IMR-90 (cell line): ENCODE data around the gene MMRN1. TPM values are rescaled to one million over a fixed set of nuclear protein-coding genes. Genes with fewer than 3 reads are reported as not detected.
"Not testable (repeated sequence)": the region's sequence is repeated elsewhere in the genome, so short reads cannot be mapped to it uniquely, and the experiment has no call there.

Source experiments
- ATAC-seq: fragments of 200-7000 bp; cut with Tn5 transposase; 2 replicates; pipeline ENCODE4 v1.9.1; 2020; ENCODE audit warnings: low read depth, mild to moderate bottlenecking, moderate library complexity
- BruUV-seq: library from RNA; stranded (reverse); fragments of 400-500 nt; replicated peaks from 2 replicates; lab custom pipeline; 2021; lab: Mats Ljungman, UMichigan
- CTCF ChIA-PET: fragments of 300-600 bp; formaldehyde crosslinking; extraction: SDS; loops from one replicate; lab custom pipeline; 2021; ENCODE audit warnings: antibody characterized with exemption; lab: Yijun Ruan, JAX
- POLR2A ChIA-PET: fragments of 300-600 bp; sonication (Branson Sonifier 250); formaldehyde crosslinking; loops from one replicate; lab custom pipeline; 2022; ENCODE audit warnings: antibody characterized with exemption; ENCODE audit not compliant: unreplicated experiment; lab: Charles Lee
- DNase-seq: peaks from one replicate; pipeline ENCODE4 v3.0.0; 2013
- H2AFZ ChIP-seq: replicated peaks from 2 replicates; pipeline ENCODE3; 2013; ENCODE audit warnings: low read length, mild to moderate bottlenecking; ENCODE audit not compliant: poor library complexity
- H2AK5ac ChIP-seq: 2 replicates; pipeline ENCODE4 v1.6.1; 2013; ENCODE audit warnings: low read depth, low read length, inconsistent platforms
- H2AK9ac ChIP-seq: replicated peaks from 2 replicates; pipeline ENCODE3; 2013; ENCODE audit warnings: mild to moderate bottlenecking, low read depth, low read length, moderate library complexity; ENCODE audit not compliant: poor library complexity
- H2BK120ac ChIP-seq: 2 replicates; pipeline ENCODE4 v1.6.1; 2013; ENCODE audit warnings: low read depth, low read length, inconsistent platforms
- H2BK15ac ChIP-seq: 3 replicates; pipeline ENCODE4 v1.6.1; 2013; ENCODE audit warnings: low read depth, low read length, inconsistent platforms
- H2BK20ac ChIP-seq: 2 replicates; pipeline ENCODE4 v1.6.1; 2013; ENCODE audit warnings: low read depth, mild to moderate bottlenecking, inconsistent platforms, low read length, moderate library complexity
- H2BK5ac ChIP-seq: 2 replicates; pipeline ENCODE4 v1.6.1; 2013; ENCODE audit warnings: mild to moderate bottlenecking, low read depth, low read length, inconsistent platforms; ENCODE audit not compliant: poor library complexity, severe bottlenecking
- H3K14ac ChIP-seq: replicated peaks from 2 replicates; pipeline ENCODE4 v1.6.1; 2013; ENCODE audit warnings: low read depth, low read length, inconsistent platforms
- H3K18ac ChIP-seq: 2 replicates; pipeline ENCODE4 v1.6.1; 2013; ENCODE audit warnings: low read depth, low read length, control low read depth
- H3K23ac ChIP-seq: 2 replicates; pipeline ENCODE4 v1.6.1; 2013; ENCODE audit warnings: low read depth, low read length, inconsistent platforms
- H3K27ac ChIP-seq: 2 replicates; pipeline ENCODE4 v1.5.1; 2013; ENCODE audit warnings: mild to moderate bottlenecking, control low read depth, low read length; ENCODE audit not compliant: insufficient read depth
- H3K27me3 ChIP-seq: 2 replicates; pipeline ENCODE4 v1.6.1; 2013; ENCODE audit warnings: low read length; ENCODE audit not compliant: control insufficient read depth, insufficient read depth
- H3K36me3 ChIP-seq: 2 replicates; pipeline ENCODE4 v1.6.1; 2013; ENCODE audit warnings: low read length, mixed read lengths; ENCODE audit not compliant: control insufficient read depth, insufficient read depth
- H3K4ac ChIP-seq: 2 replicates; pipeline ENCODE4 v1.6.1; 2013; ENCODE audit warnings: low read depth, low read length, inconsistent platforms
- H3K4me1 ChIP-seq: 2 replicates; pipeline ENCODE4 v1.6.1; 2013; ENCODE audit warnings: low read length, mixed read lengths; ENCODE audit not compliant: control insufficient read depth, insufficient read depth
- H3K4me2 ChIP-seq: 2 replicates; pipeline ENCODE4 v1.6.1; 2013; ENCODE audit warnings: low read depth, mild to moderate bottlenecking, control low read depth, low read length, moderate library complexity
- H3K4me3 ChIP-seq: 2 replicates; pipeline ENCODE4 v1.5.1; 2013; ENCODE audit warnings: low read depth, mild to moderate bottlenecking, control low read depth, low read length, moderate library complexity; ENCODE audit not compliant: insufficient read depth
- H3K56ac ChIP-seq: 2 replicates; pipeline ENCODE4 v1.6.1; 2013; ENCODE audit warnings: low read length, inconsistent platforms; ENCODE audit not compliant: insufficient read depth; ENCODE audit errors: extremely low read depth
- H3K79me1 ChIP-seq, 2 experiments: 2 replicates each; pipeline ENCODE4 v1.6.1; 2013; ENCODE audit warnings: low read length in 2 of 2, inconsistent platforms in 1 of 2, low read depth in 1 of 2
- H3K9ac ChIP-seq: 2 replicates; pipeline ENCODE4 v1.6.1; 2013; ENCODE audit warnings: low read depth, low read length, control low read depth
- H3K9me1 ChIP-seq: 2 replicates; pipeline ENCODE4 v1.6.1; 2013; ENCODE audit warnings: low read length, inconsistent platforms; ENCODE audit not compliant: insufficient read depth
- H3K9me3 ChIP-seq: 2 replicates; pipeline ENCODE4 v1.6.1; 2013; ENCODE audit warnings: low read length; ENCODE audit not compliant: control insufficient read depth, insufficient read depth
- H4K20me1 ChIP-seq: 2 replicates; pipeline ENCODE4 v1.6.1; 2013; ENCODE audit warnings: low read length, inconsistent platforms; ENCODE audit not compliant: insufficient read depth
- H4K5ac ChIP-seq: 2 replicates; pipeline ENCODE4 v1.6.1; 2013; ENCODE audit warnings: mild to moderate bottlenecking, low read depth, low read length, control low read depth
- H4K8ac ChIP-seq, 2 experiments: 2 replicates each; pipeline ENCODE4 v1.6.1; 2013; ENCODE audit warnings: low read depth in 2 of 2, low read length in 2 of 2, control low read depth in 1 of 2, inconsistent platforms in 1 of 2
- H4K91ac ChIP-seq: 2 replicates; pipeline ENCODE4 v1.6.1; 2013; ENCODE audit warnings: low read depth, low read length, inconsistent platforms; ENCODE audit not compliant: insufficient read depth
- CTCF ChIP-seq: conservative IDR thresholded peaks from 2 replicates; pipeline ENCODE4 v1.5.1; 2012; ENCODE audit warnings: mild to moderate bottlenecking, low read depth, low read length, improper control_type of control experiment
- RAD21 ChIP-seq: IDR thresholded peaks from 2 replicates; pipeline ENCODE4 v1.6.1; 2012; ENCODE audit warnings: low read length, improper control_type of control experiment
- SMC3 ChIP-seq: fragments of 150-350 bp; IDR thresholded peaks from 2 replicates; pipeline ENCODE4 v1.6.1; 2016; ENCODE audit warnings: low read depth, mild to moderate bottlenecking, antibody characterized with exemption, low read length, moderate library complexity
- WGBS, 2 experiments: methylation state at CpG; one replicate each; pipeline versions ENCODE4 v1.1.5 to v1.1.7; 2013; ENCODE audit warnings: missing lambda C conversion rate in 2 of 2; ENCODE audit not compliant: insufficient read length in 1 of 2; ENCODE audit errors: extremely low coverage in 2 of 2; 5-methylcytosine and 5-hydroxymethylcytosine counted together
- dilution Hi-C: fragments of 300-500 bp; cut with HindIII; formaldehyde crosslinking; loops from one replicate; pipeline ENCODE4 v1.14.3; 2018; ENCODE audit warnings: low sequenced_read_pairs; ENCODE audit not compliant: unreplicated experiment
- in situ Hi-C: fragments of 300-500 bp; cut with MboI; formaldehyde crosslinking; loops from 3 replicates; pipeline ENCODE4 v1.14.3; 2019; ENCODE audit warnings: low sequenced_read_pairs, inconsistent platforms, mixed read lengths
- intact Hi-C: fragments of 100-400 bp; cut with micrococcal nuclease; formaldehyde crosslinking; loops from 2 replicates; pipeline ENCODE4 v1.10.0; 2022
- polyA plus RNA-seq, 3 experiments: library from polyadenylated mRNA; depleted of rRNA; stranded (reverse); fragments of >200 nt; gene quantifications; 2 replicates each; pipeline ENCODE4 v1.2.3, GENCODE V29; 2012; ENCODE audit warnings: low replicate concordance in 1 of 3
- total RNA-seq: library from RNA; depleted of rRNA; stranded (reverse); fragments of >200 nt; gene quantifications from 2 replicates; pipeline ENCODE4 v1.2.3, GENCODE V29; 2012

The MMRN1 gene
- total and polyA plus RNA-seq, 2 of the 4 experiments (the other 2 are of a cell fraction) = not detected

- H3K9me3 ChIP-seq, H2AK5ac ChIP-seq, H2BK15ac ChIP-seq, H4K20me1 ChIP-seq, H3K4me3 ChIP-seq, H3K79me1 ChIP-seq, H3K18ac ChIP-seq, H2BK120ac ChIP-seq, H3K27ac ChIP-seq, H2AFZ ChIP-seq, CTCF ChIA-PET, H4K8ac ChIP-seq, H3K4me2 ChIP-seq, H2BK5ac ChIP-seq, H4K91ac ChIP-seq, H2BK20ac ChIP-seq, H3K23ac ChIP-seq, H4K5ac ChIP-seq, H3K27me3 ChIP-seq, H3K56ac ChIP-seq, H3K4me1 ChIP-seq, H3K36me3 ChIP-seq, POLR2A ChIA-PET, dilution Hi-C loops, H3K9ac ChIP-seq, H3K9me1 ChIP-seq, H2AK9ac ChIP-seq, H3K14ac ChIP-seq, H3K4ac ChIP-seq, BruUV-seq: not testable (repeated sequence)
- intact Hi-C loops (loop anchor here (1.0 to 10.0 kb wide), 8 partner anchors 244 to 747 kb away; no protein-coding TSS in a partner anchor), in situ Hi-C loops (loop anchor here (25.0 kb wide), 1 partner anchor 665 kb away; no protein-coding TSS in a partner anchor)
- DNase-seq = peak; percentile 60
- peak; percentile 95 for ATAC-seq
- TF ChIP-seq CTCF = peak; percentile 88
- TF ChIP-seq SMC3 = peak; percentile 73
- TF ChIP-seq RAD21 = peak; percentile 90
- WGBS, 2 experiments = no CpG with 5 or more reads among the region's 7 CpGs
Measured at GRCh38 chr4:89901808-89902431, 7.3 kb downstream of the MMRN1 start.
